GM23248 (cell line): ENCODE data around the gene DVL3. TPM values are rescaled to one million over a fixed set of nuclear protein-coding genes. Genes with fewer than 3 reads are reported as not detected.
A peak's percentile ranks its signal among the peaks of the same experiment; 100 is the strongest.

Experiments used
- DNase-seq: peaks from one replicate; pipeline ENCODE4 v3.0.0-alpha.2; 2015
- H2AFZ ChIP-seq: fragments of 200-600 bp; sonication (generic); 2 replicates; pipeline ENCODE4 v1.6.1; 2016; ENCODE audit warnings: antibody characterized with exemption
- H3F3A ChIP-seq: fragments of 200-600 bp; sonication (generic); 2 replicates; pipeline ENCODE4 v1.6.1; 2016; ENCODE audit warnings: mild to moderate bottlenecking, antibody characterized with exemption, mixed run types; ENCODE audit not compliant: insufficient read depth
- H3K27ac ChIP-seq: fragments of 200-600 bp; sonication (generic); 2 replicates; pipeline ENCODE4 v1.5.1; 2016; ENCODE audit warnings: mild to moderate bottlenecking
- H3K27me3 ChIP-seq: fragments of 200-600 bp; sonication (generic); replicated peaks from 2 replicates; pipeline ENCODE4 v1.6.1; 2016; ENCODE audit warnings: mild to moderate bottlenecking; ENCODE audit not compliant: insufficient read depth
- H3K36me3 ChIP-seq: fragments of 200-600 bp; sonication (generic); 2 replicates; pipeline ENCODE4 v1.6.1; 2016; ENCODE audit warnings: low read depth, mild to moderate bottlenecking
- H3K4me1 ChIP-seq: fragments of 200-600 bp; sonication (generic); 2 replicates; pipeline ENCODE4 v1.6.1; 2016; ENCODE audit warnings: mild to moderate bottlenecking; ENCODE audit not compliant: insufficient read depth
- H3K4me2 ChIP-seq: fragments of 200-600 bp; sonication (generic); one replicate; pipeline ENCODE4 v1.6.1; 2016; ENCODE audit warnings: mild to moderate bottlenecking; ENCODE audit not compliant: unreplicated experiment
- H3K4me3 ChIP-seq: fragments of 200-600 bp; sonication (generic); 2 replicates; pipeline ENCODE4 v1.5.1; 2016; ENCODE audit warnings: mild to moderate bottlenecking
- H3K79me2 ChIP-seq: fragments of 200-600 bp; sonication (generic); 2 replicates; pipeline ENCODE4 v1.6.1; 2016; ENCODE audit warnings: mild to moderate bottlenecking; ENCODE audit not compliant: insufficient read depth
- H3K9ac ChIP-seq: fragments of 200-600 bp; sonication (generic); 2 replicates; pipeline ENCODE4 v1.6.1; 2016; ENCODE audit warnings: mild to moderate bottlenecking
- H3K9me2 ChIP-seq: fragments of 200-600 bp; sonication (generic); 2 replicates; pipeline ENCODE4 v1.6.1; 2016; ENCODE audit warnings: mixed run types, mild to moderate bottlenecking, moderate library complexity; ENCODE audit not compliant: insufficient read depth
- H3K9me3 ChIP-seq: fragments of 200-600 bp; sonication (generic); one replicate; pipeline ENCODE4 v1.6.1; 2017; ENCODE audit warnings: low read depth
- H4K20me1 ChIP-seq: fragments of 200-600 bp; sonication (generic); 2 replicates; pipeline ENCODE4 v1.6.0; 2016; ENCODE audit not compliant: insufficient read depth
- EZH2 ChIP-seq: fragments of 200-600 bp; sonication (generic); IDR thresholded peaks from 2 replicates; pipeline ENCODE4 v1.6.1; 2018; ENCODE audit warnings: antibody characterized with exemption, mild to moderate bottlenecking; ENCODE audit not compliant: insufficient read depth, poor library complexity, severe bottlenecking
- EZH2phosphoT487 ChIP-seq: fragments of 200-600 bp; sonication (generic); IDR thresholded peaks from 2 replicates; pipeline ENCODE4 v1.6.1; 2018; ENCODE audit warnings: antibody characterized with exemption, moderate library complexity, mild to moderate bottlenecking, low read depth; ENCODE audit not compliant: insufficient read depth
- WGBS, 2 experiments: methylation state at CpG; one replicate each; pipeline ENCODE4 v1.1.6; 2015 to 2017; ENCODE audit warnings: low lambda C conversion rate in 2 of 2, low coverage in 1 of 2; ENCODE audit errors: missing lambda C conversion rate in 2 of 2; 5-methylcytosine and 5-hydroxymethylcytosine counted together
- in situ Hi-C: fragments of 300-500 bp; cut with MboI; formaldehyde crosslinking; loops from 2 replicates; pipeline ENCODE4 v1.15.0; 2020
- polyA plus RNA-seq: library from polyadenylated mRNA; unstranded; fragments of >200 nt; fragmentation: Nextera tagmentation; extraction: Ambion mirVana; gene quantifications from 2 replicates; pipeline ENCODE4 v1.2.1, GENCODE V29; 2016
- total RNA-seq: library from RNA; depleted of rRNA; stranded (reverse); fragments of >200 nt; shearing (Covaris generic); gene quantifications from 2 replicates; pipeline ENCODE4 v1.2.3, GENCODE V29; 2014

The DVL3 gene
- total and polyA plus RNA-seq, 2 experiments from 2014 or later = 31.1 to 66.9 TPM

DNA sequence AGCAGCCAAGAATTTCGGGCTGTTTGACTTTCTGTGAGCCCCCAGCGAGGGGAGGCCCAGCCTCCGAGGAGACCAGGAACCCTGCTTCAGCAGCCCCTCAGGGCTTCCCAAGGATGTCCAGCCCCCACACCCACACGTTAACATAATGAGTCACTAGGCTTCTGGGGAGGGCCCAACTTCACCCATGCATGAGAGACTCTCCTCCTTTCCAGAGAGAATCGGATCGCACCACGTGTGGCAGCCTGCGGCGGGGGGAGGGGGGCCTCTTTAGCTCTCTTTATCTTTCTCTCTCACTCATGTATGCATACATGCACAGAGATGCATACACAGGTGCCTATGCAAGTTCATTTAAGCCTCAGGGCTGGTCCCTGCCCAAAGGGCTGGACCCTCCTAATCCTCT lies 16.4 kb downstream of the DVL3 start:
- in situ Hi-C loops = no loop called here
- Histone ChIP-seq H4K20me1 (no peaks in the 10 kb centered on the region), H3K4me1 (peaks cover 51% of the 10 kb centered on the region), H3K9me2 (no peaks in the 10 kb centered on the region), H3K36me3 (peaks cover 25% of the 10 kb centered on the region), H3K9me3 (no peaks in the 10 kb centered on the region), H3K9ac (peak overlapping the region; percentile 70), H3K4me3 (no peak overlapping the region), H3K79me2 (peaks cover 69% of the 10 kb centered on the region), H3F3A (peaks cover 71% of the 10 kb centered on the region), H2AFZ (no peak overlapping the region), H3K27me3 (no peaks in the 10 kb centered on the region), H3K27ac (peak overlapping the region; percentile 92), H3K4me2 (peak overlapping the region; percentile 58)
- peak; percentile 72 for DNase-seq
- no peak for TF ChIP-seq EZH2
- no peak for TF ChIP-seq EZH2phosphoT487
- 71 to 77% methylated on average over 9 of the region's 9 CpGs for WGBS, 2 experiments

DNA sequence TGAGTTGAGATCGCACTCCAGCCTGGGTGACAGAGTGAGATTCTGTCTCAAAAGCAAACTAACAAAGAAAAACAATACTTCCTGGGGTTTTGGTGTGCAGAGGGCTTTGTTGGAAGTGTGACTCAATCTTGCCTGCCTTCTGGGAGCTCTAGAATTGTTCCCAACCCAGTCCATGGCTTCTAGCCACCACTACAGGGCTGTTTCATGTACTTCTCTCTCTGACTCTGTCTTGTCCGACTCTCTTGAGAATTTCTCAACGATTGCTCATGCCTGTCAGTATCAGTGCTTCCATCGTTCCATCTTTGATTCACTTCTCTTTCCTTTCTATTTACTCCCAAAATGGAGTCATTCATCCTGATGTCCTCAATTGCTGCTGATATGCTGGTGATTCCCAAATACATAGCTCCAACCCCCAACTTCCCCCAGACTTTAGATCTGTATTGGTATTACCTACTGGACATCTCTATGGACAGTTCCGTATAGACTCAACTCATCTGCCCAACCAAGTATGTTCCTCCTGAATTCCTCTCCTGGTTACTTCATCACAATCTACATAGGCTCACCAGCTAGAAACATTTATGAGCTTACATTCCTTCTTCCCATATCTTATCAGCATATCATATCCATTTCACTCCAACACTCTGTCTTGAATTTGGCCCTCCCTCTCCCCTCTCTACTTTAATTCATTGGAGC lies 17.6 kb downstream of the DVL3 start:
- Histone ChIP-seq H3K79me2 (peaks cover 67% of the 10 kb centered on the region), H3K9ac (peak overlapping the region; percentile 70), H3F3A (peaks cover 70% of the 10 kb centered on the region), H3K4me3 (peak overlapping the region; percentile 27; the same call in 1 of the 2 replicates), H3K36me3 (peaks cover 16% of the 10 kb centered on the region), H4K20me1 (no peaks in the 10 kb centered on the region), H2AFZ (no peak overlapping the region), H3K9me3 (no peaks in the 10 kb centered on the region), H3K27ac (peak overlapping the region; percentile 92), H3K9me2 (no peaks in the 10 kb centered on the region), H3K4me1 (peaks cover 60% of the 10 kb centered on the region), H3K27me3 (no peaks in the 10 kb centered on the region), H3K4me2 (peak overlapping the region; percentile 58)
- 23 to 25% methylated on average over 5 of the region's 5 CpGs for whole genome bisulfite sequencing, 2 experiments
- in situ Hi-C loops = no loop called here
- peak; percentile 98 for DNase-seq
- TF ChIP-seq EZH2 (no peak), EZH2phosphoT487 (no peak)

DNA sequence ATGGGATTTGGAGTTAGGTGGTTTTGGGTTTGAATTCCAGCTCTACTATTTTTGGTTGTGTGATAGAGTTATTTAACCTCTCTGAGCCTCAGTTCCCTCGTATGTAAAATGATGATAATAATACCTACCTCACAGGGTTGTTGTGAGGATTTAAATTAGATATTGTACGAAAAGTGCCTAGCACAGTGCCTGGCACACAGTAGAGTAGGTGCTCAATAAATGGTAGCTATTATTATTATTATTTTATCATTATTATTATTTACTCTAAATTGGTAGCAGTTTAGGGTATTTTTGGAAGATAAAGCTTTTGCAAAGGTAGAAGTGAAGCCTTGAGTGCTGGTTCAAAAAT lies 18.2 kb downstream of the DVL3 start:
- TF ChIP-seq EZH2 (no peak), EZH2phosphoT487 (no peak)
- H3K27ac ChIP-seq = peak overlapping the region; percentile 92
- peaks cover 60% of the 10 kb centered on the region for H3K4me1 ChIP-seq
- DNase-seq = no peak
- no peaks in the 10 kb centered on the region for H3K9me3 ChIP-seq
- H3K27me3 ChIP-seq = no peaks in the 10 kb centered on the region
- H3K9me2 ChIP-seq = no peaks in the 10 kb centered on the region
- H4K20me1 ChIP-seq = no peaks in the 10 kb centered on the region
- 89 to 100% methylated on average over 2 of the region's 2 CpGs for WGBS, 2 experiments
- in situ Hi-C loops = no loop called here
- no peak overlapping the region for H2AFZ ChIP-seq
- H3K4me2 ChIP-seq = peak overlapping the region; percentile 47
- H3K79me2 ChIP-seq = peaks cover 72% of the 10 kb centered on the region
- no peak overlapping the region; the same call in 1 of the 2 replicates for H3K9ac ChIP-seq
- H3K36me3 ChIP-seq = peaks cover 17% of the 10 kb centered on the region; the same call in 1 of the 2 replicates
- peak overlapping the region; percentile 27; the same call in 1 of the 2 replicates for H3K4me3 ChIP-seq
- peaks cover 70% of the 10 kb centered on the region for H3F3A ChIP-seq

DNA sequence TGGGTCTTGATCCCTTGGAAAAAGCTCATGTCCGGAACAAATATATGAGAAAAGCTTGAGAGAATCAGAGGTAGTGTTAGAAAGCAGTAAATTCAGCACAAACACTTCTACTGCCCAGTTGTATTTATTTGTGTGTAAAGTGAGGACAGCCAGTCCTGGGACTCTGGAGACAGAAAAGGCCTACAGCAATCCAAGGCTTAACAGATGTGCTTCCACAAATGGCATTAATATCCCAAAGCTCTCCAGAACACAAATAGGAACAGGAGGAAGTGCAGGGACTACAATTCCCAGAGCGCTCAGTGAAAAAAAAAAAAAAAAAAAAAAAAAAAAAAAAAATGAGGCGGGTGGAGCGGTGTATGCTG lies 19.1 kb downstream of the DVL3 start:
- no peak for TF ChIP-seq EZH2
- TF ChIP-seq EZH2phosphoT487 = no peak

More for the DNA sequence above, 19.1 kb downstream of the DVL3 start:
- H3K27ac ChIP-seq = peak overlapping the region; percentile 92; the same call in 1 of the 2 replicates
- peaks cover 78% of the 10 kb centered on the region for H3K79me2 ChIP-seq
- peaks cover 59% of the 10 kb centered on the region for H3K4me1 ChIP-seq
- peaks cover 68% of the 10 kb centered on the region for H3F3A ChIP-seq
- H3K4me3 ChIP-seq = no peak overlapping the region
- H3K27me3 ChIP-seq = no peaks in the 10 kb centered on the region
- in situ Hi-C loops = no loop called here
- H3K9ac ChIP-seq = no peak overlapping the region
- no peak for DNase-seq
- no peaks in the 10 kb centered on the region for H3K9me2 ChIP-seq
- WGBS, 2 experiments = 4 to 7% methylated on average over 4 of the region's 4 CpGs
- H4K20me1 ChIP-seq = no peaks in the 10 kb centered on the region
- H3K9me3 ChIP-seq = no peaks in the 10 kb centered on the region
- H3K4me2 ChIP-seq = peak overlapping the region; percentile 47
- peaks cover 22% of the 10 kb centered on the region for H3K36me3 ChIP-seq
- H2AFZ ChIP-seq = no peak overlapping the region
